Body of pancreas (tissue), 4 donors: Measurements from ENCODE around the gene MAN2B1. TPM values are rescaled to one million over a fixed set of nuclear protein-coding genes. Genes with fewer than 3 reads are reported as not detected.

Experiments used
- ATAC-seq: fragments of 150-250 bp; one replicate; pipeline ENCODE4 v1.9.1; 2016
- DNase-seq, 4 donors: peaks; one replicate each; pipeline ENCODE4 v3.0.0-alpha.2; 2019
- H3K27ac ChIP-seq, 4 donors: fragments of 200-600 bp; sonication (generic); 1 replicate in 3 of 4; 2 replicates in 1 of 4; pipeline versions ENCODE4 v1.5.1 to v1.6.1; 2016 to 2019; ENCODE audit warnings: mild to moderate bottlenecking in 1 of 4, mixed read lengths in 1 of 4, moderate library complexity in 1 of 4
- H3K27me3 ChIP-seq, 2 donors: fragments of 200-600 bp; sonication (generic); one replicate each; pipeline ENCODE4 v1.6.0; 2016; ENCODE audit warnings: mild to moderate bottlenecking in 1 of 2
- H3K36me3 ChIP-seq, 2 donors: fragments of 200-600 bp; sonication (generic); replicated peaks in 1 of 2; 2 replicates each; pipeline ENCODE4 v1.5.1; 2016; ENCODE audit warnings: low read depth in 2 of 2; ENCODE audit not compliant: insufficient read depth in 1 of 2
- H3K4me1 ChIP-seq: fragments of 200-600 bp; sonication (generic); one replicate; pipeline ENCODE4 v1.6.0; 2016
- H3K4me3 ChIP-seq, 2 donors: fragments of 200-600 bp; sonication (generic); 1 replicate in 1 of 2; 2 replicates in 1 of 2; pipeline ENCODE4 v1.5.1; 2016 to 2019
- H3K9me3 ChIP-seq, 3 donors: fragments of 200-600 bp; sonication (generic); 1 replicate in 2 of 3; 2 replicates in 1 of 3; pipeline ENCODE4 v1.5.1; 2016
- POLR2A ChIP-seq, 3 donors: fragments of 450-650 bp; IDR thresholded peaks; one replicate each; pipeline ENCODE4 v1.6.1; 2016; ENCODE audit warnings: antibody characterized with exemption in 3 of 3, mild to moderate bottlenecking in 2 of 3
- WGBS, 2 donors: methylation state at CpG; one replicate each; pipeline ENCODE4 v1.1.5; 2017; 5-methylcytosine and 5-hydroxymethylcytosine counted together
- intact Hi-C: fragments of 100-400 bp; cut with DNase I; formaldehyde crosslinking; loops from one replicate; pipeline ENCODE4 v1.15.1; 2023
- total RNA-seq, 2 donors: library from RNA; depleted of rRNA; stranded (reverse); fragments of >200 nt; gene quantifications; one replicate each; pipeline ENCODE4 v1.1.0, GENCODE V29; 2016
- TF ChIP-seq, protein P1 (sequence below), 7 experiments: fragments of 450-650 bp in 4 of 7; fragments of 200-600 bp in 3 of 7; sonication (generic) in 3 of 7; IDR thresholded peaks; one replicate each; pipeline ENCODE4 v1.5.1; 2016 to 2019; ENCODE audit warnings: antibody characterized with exemption in 7 of 7

Gene MAN2B1
- total RNA-seq, 2 donors from 2014 or later, result 30.0 to 48.0 TPM

DNA sequence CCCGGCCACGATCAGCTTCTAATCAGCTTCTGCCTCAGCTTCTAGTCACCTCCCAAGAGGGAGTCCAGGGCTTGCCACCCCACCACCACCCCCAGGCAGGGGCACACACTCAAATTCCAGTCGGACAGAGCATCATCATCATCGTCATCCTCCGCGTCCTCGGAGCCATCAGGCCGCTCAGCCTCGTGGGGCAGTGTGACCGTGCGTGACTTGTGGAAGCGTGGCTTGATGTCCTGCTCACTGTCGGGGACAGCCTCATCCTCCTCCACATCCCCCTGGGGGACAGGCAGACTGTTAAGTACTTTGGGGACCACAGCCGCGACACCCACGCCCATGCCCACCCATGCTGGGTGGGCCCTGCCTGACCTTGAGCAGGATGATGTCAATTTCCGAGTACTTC, 44.6 kb upstream of the MAN2B1 start:
- 93 to 94% methylated on average over 15 to 17 of the region's 17 CpGs for WGBS, 2 donors
- Histone ChIP-seq H3K27me3 (no peaks in the 10 kb centered on the region), H3K4me1 (no peaks in the 10 kb centered on the region), H3K4me3 (no peak overlapping the region), H3K27ac (no peak overlapping the region), H3K9me3 (no peaks in the 10 kb centered on the region), H3K36me3 (peaks cover 9 to 38% of the 10 kb centered on the region in 2 donors)
- intact Hi-C loops, result no loop called here
- ATAC-seq (no peak), DNase-seq (no peak)
- TF ChIP-seq, protein P1, sequence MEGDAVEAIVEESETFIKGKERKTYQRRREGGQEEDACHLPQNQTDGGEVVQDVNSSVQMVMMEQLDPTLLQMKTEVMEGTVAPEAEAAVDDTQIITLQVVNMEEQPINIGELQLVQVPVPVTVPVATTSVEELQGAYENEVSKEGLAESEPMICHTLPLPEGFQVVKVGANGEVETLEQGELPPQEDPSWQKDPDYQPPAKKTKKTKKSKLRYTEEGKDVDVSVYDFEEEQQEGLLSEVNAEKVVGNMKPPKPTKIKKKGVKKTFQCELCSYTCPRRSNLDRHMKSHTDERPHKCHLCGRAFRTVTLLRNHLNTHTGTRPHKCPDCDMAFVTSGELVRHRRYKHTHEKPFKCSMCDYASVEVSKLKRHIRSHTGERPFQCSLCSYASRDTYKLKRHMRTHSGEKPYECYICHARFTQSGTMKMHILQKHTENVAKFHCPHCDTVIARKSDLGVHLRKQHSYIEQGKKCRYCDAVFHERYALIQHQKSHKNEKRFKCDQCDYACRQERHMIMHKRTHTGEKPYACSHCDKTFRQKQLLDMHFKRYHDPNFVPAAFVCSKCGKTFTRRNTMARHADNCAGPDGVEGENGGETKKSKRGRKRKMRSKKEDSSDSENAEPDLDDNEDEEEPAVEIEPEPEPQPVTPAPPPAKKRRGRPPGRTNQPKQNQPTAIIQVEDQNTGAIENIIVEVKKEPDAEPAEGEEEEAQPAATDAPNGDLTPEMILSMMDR (IDR thresholded peaks at IDR 0.05), result no peak
- TF ChIP-seq POLR2A (IDR thresholded peaks at IDR 0.05), result no peak

DNA sequence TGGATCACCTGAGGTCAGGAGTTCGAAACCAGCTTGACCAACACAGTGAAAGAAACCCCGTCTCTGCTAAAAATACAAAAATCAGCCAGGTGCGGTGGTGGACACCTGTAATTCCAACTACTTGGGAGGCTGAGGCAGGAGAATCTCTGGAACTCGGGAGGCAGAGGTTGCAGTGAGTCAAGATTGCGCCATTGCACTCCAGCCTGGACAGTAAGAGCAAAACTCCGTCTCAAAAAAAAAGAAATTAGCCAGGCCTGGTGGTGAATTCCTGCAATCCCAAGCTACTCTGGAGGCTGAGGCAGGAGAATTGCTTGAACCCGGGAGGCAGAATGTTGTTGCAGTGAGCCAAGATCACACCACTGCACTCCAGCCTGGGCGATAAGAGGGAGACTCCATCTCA, 42.1 kb upstream of the MAN2B1 start:
- Histone ChIP-seq H3K4me3 (no peak overlapping the region), H3K27ac (no peak overlapping the region), H3K36me3 (peaks cover 14 to 38% of the 10 kb centered on the region in 2 donors), H3K9me3 (no peaks in the 10 kb centered on the region), H3K27me3 (no peaks in the 10 kb centered on the region), H3K4me1 (no peaks in the 10 kb centered on the region)
- TF ChIP-seq, protein P1 (IDR thresholded peaks at IDR 0.05), result no peak
- no peak for TF ChIP-seq POLR2A (IDR thresholded peaks at IDR 0.05)
- WGBS, 2 donors, result 89% methylated on average over 5 to 8 of the region's 8 CpGs
- ATAC-seq, result no peak
- no peak for DNase-seq
- intact Hi-C loops, result no loop called here

DNA sequence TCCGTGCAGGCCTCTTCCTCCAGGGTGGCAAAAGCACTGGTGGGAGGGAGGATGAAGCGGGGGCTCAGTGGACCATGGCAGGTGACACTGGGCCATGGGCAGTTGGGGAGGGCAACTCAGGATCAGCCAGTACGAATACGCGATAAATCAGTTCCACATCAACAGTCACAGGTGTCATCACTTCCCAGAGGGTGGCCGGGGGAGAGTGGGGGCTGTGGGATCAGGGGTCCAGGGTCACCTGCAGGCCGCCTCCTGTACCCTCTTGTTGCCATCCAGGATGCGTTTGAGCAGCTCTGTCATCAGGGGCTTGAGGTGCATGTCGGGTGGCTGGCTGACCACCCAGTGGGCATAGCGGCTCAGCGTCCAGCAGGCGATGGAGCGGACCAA, 39.8 kb upstream of the MAN2B1 start:
- H3K4me1 ChIP-seq, result no peaks in the 10 kb centered on the region
- no peaks in the 10 kb centered on the region for H3K9me3 ChIP-seq
- H3K36me3 ChIP-seq, result peaks cover 14 to 47% of the 10 kb centered on the region in 2 donors
- H3K27me3 ChIP-seq, result no peaks in the 10 kb centered on the region
- no peak for TF ChIP-seq POLR2A (IDR thresholded peaks at IDR 0.05)
- TF ChIP-seq, protein P1 (IDR thresholded peaks at IDR 0.05), result no peak
- H3K4me3 ChIP-seq, result no peak overlapping the region
- intact Hi-C loops, result no loop called here
- no peak for DNase-seq
- WGBS, 2 donors, result 88 to 96% methylated on average over 12 to 13 of the region's 13 CpGs
- H3K27ac ChIP-seq, result no peak overlapping the region
- ATAC-seq, result no peak

DNA sequence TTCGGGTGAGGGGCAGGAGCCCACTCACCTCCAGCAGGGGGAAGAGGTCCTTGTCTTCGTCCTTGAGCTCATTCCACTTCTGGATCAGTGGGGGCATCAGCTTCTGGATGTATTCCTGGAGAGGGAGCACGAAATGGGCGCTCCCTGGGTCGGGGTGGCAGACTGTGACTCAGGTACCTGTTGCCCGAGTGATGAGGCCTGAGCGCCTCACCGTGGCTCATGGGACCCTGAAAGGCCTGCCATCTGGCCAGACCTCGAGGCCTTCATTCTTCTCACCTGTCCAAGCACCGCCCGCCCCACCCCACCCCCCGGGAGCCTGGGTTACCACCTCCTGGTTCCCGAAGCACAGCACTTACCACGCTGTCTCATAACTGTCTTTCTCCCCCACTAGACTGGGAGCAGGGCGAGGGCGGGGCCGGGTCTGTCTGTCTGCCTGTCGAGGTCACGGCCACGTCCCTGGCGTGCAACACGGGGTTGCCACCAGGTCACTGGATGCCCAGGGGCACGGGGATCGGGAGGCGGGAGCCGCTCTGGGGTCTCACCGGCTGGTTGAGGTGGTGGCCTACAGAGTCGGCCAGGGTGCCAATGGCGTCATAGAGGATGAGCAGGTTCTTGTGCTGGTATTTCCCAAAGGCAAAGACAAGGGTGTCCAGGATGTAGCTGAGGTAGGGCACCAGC, 39.3 kb upstream of the MAN2B1 start:
- Histone ChIP-seq H3K4me3 (no peak overlapping the region), H3K27ac (no peak overlapping the region), H3K9me3 (no peaks in the 10 kb centered on the region), H3K4me1 (no peaks in the 10 kb centered on the region), H3K36me3 (peaks cover 19 to 47% of the 10 kb centered on the region in 2 donors), H3K27me3 (no peaks in the 10 kb centered on the region)
- 91 to 92% methylated on average over 21 to 26 of the region's 29 CpGs for WGBS, 2 donors
- no peak for ATAC-seq
- DNase-seq, result no peak
- intact Hi-C loops, result no loop called here
- no peak for TF ChIP-seq POLR2A (IDR thresholded peaks at IDR 0.05)
- TF ChIP-seq, protein P1 (IDR thresholded peaks at IDR 0.05), result no peak

DNA sequence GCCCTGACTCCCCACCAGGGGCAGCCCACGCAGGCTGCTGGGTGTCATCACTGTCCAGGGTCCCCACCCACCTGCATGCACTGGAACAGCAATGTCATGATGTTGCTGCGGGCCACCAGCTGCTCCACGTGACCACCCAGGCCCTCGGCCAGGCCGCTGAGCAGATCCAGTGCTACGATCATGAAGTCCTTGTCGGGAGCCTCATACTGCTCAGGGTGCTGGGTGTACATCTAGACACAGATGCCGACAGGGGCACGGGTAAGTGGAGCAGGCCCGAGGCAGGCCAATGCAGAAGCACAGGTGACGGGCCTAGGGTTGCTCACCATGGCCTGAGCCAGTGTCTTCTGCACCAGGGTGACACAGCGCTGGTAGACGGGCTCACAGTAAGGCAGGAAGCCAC, 38.6 kb upstream of the MAN2B1 start:
- Histone ChIP-seq H3K4me3 (no peak overlapping the region), H3K36me3 (peaks cover 20 to 43% of the 10 kb centered on the region in 2 donors), H3K4me1 (no peaks in the 10 kb centered on the region), H3K27ac (no peak overlapping the region), H3K9me3 (no peaks in the 10 kb centered on the region), H3K27me3 (no peaks in the 10 kb centered on the region)
- ATAC-seq (no peak), DNase-seq (no peak)
- no peak for TF ChIP-seq POLR2A (IDR thresholded peaks at IDR 0.05)
- TF ChIP-seq, protein P1 (IDR thresholded peaks at IDR 0.05), result no peak
- intact Hi-C loops, result no loop called here
- WGBS, 2 donors, result 94% methylated on average over 13 of the region's 13 CpGs; no CpG with 5 or more reads in 1 of the 2 donors
